ENCODE measurements around the gene NDUFB5. TPM values are rescaled to one million over a fixed set of nuclear protein-coding genes. Genes with fewer than 3 reads are reported as not detected.

NDUFB5 gene
- total and polyA plus RNA-seq, 2 donors (not counting 1 experiment from before 2014, with no cell fraction given), result 16.1 to 52.9 TPM

GRCh38 chr3:179646177-179646576 lies 41.6 kb downstream of the NDUFB5 start:
- Mint-ChIP-seq H3K27me3 (no peaks in the 10 kb centered on the region), H3K4me3 (no peak overlapping the region), H3K4me1 (peaks cover 2% of the 10 kb centered on the region), H3K27ac (no peak overlapping the region), H3K9me3 (ENCODE audit: insufficient read depth) (no peaks in the 10 kb centered on the region)
- Histone ChIP-seq H3K27ac (ENCODE audit: low read length in 2 of 2) (no peak overlapping the region), H3K79me2 (ENCODE audit: control insufficient read depth, insufficient read depth, low read length) (no peaks in the 10 kb centered on the region), H3K27me3 (replicated peaks in 1 of 4; ENCODE audit: control extremely low read depth in 1 of 4, control insufficient read depth in 3 of 4, insufficient read depth in 4 of 4, low read length in 3 of 4) (no peaks in the 10 kb centered on the region), H3K9ac (ENCODE audit: low read length) (no peak overlapping the region), H2AFZ (ENCODE audit: insufficient read depth, low read depth, low read length, poor library complexity, severe bottlenecking) (no peak overlapping the region), H4K20me1 (ENCODE audit: control insufficient read depth, insufficient read depth, low read length, poor library complexity, severe bottlenecking) (no peaks in the 10 kb centered on the region), H3K36me3 (replicated peaks in 1 of 2; ENCODE audit: control extremely low read depth in 1 of 2, control insufficient read depth in 1 of 2, extremely low read depth in 1 of 2, insufficient read depth in 2 of 2, low read length in 1 of 2) (no peaks in the 10 kb centered on the region), H3K4me3 (ENCODE audit: control extremely low read depth in 1 of 5, extremely low read depth in 1 of 5, insufficient read depth in 1 of 5, low read depth in 2 of 5, low read length in 4 of 5) (no peak overlapping the region), H3K4me1 (ENCODE audit: control insufficient read depth in 2 of 2, insufficient read depth in 2 of 2, low read length in 2 of 2) (peaks cover 0 to 3% of the 10 kb centered on the region in 2 donors), H3K4me2 (replicated peaks; ENCODE audit: low read depth, low read length, poor library complexity, severe bottlenecking) (no peak overlapping the region), H3K9me3 (ENCODE audit: control extremely low read depth in 1 of 3, control insufficient read depth in 2 of 3, insufficient read depth in 1 of 3, low read length in 2 of 3) (no peaks in the 10 kb centered on the region)
- DNase-seq (no peak), ATAC-seq (ENCODE audit: low read depth) (no peak)
- TF ChIP-seq, protein P1, sequence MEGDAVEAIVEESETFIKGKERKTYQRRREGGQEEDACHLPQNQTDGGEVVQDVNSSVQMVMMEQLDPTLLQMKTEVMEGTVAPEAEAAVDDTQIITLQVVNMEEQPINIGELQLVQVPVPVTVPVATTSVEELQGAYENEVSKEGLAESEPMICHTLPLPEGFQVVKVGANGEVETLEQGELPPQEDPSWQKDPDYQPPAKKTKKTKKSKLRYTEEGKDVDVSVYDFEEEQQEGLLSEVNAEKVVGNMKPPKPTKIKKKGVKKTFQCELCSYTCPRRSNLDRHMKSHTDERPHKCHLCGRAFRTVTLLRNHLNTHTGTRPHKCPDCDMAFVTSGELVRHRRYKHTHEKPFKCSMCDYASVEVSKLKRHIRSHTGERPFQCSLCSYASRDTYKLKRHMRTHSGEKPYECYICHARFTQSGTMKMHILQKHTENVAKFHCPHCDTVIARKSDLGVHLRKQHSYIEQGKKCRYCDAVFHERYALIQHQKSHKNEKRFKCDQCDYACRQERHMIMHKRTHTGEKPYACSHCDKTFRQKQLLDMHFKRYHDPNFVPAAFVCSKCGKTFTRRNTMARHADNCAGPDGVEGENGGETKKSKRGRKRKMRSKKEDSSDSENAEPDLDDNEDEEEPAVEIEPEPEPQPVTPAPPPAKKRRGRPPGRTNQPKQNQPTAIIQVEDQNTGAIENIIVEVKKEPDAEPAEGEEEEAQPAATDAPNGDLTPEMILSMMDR (IDR thresholded peaks at IDR 0.05), result no peak
- TF ChIP-seq EZH2 (IDR thresholded peaks at IDR 0.05; ENCODE audit: borderline replicate concordance, insufficient read depth, low read depth, low read length, poor library complexity, severe bottlenecking), result no peak
- WGBS (ENCODE audit: insufficient coverage), result 100% methylated on average over 1 of the region's 3 CpGs
- intact Hi-C loops (cut with micrococcal nuclease), result no loop called here
- POLR2A ChIA-PET, result no interaction called here
- CTCF ChIA-PET, result no interaction called here

GRCh38 chr3:179651687-179652446 lies 47.3 kb downstream of the NDUFB5 start:
- H3K27ac Mint-ChIP-seq, result peak overlapping the region; percentile 54
- CTCF ChIA-PET, result interaction anchor here (0.9 kb wide), 1 partner anchor 45 kb away, joined by 3 read pairs; no protein-coding TSS in a partner anchor

More at GRCh38 chr3:179651687-179652446, 47.3 kb downstream of the NDUFB5 start:
- ATAC-seq (ENCODE audit: low read depth) (no peak), DNase-seq (peak; percentile 4)
- H3K4me2 ChIP-seq (replicated peaks; ENCODE audit: low read depth, low read length, poor library complexity, severe bottlenecking), result peak overlapping the region; percentile 80
- H3K9me3 ChIP-seq (ENCODE audit: control extremely low read depth in 1 of 3, control insufficient read depth in 2 of 3, insufficient read depth in 1 of 3, low read length in 2 of 3), result no peaks in the 10 kb centered on the region
- no peaks in the 10 kb centered on the region for H4K20me1 ChIP-seq (ENCODE audit: control insufficient read depth, insufficient read depth, low read length, poor library complexity, severe bottlenecking)
- Mint-ChIP-seq H3K4me3 (peak overlapping the region; percentile 96), H3K9me3 (ENCODE audit: insufficient read depth) (no peaks in the 10 kb centered on the region), H3K4me1 (peaks cover 28% of the 10 kb centered on the region), H3K27me3 (no peaks in the 10 kb centered on the region)
- peak overlapping the region in 1 of 2 donors; percentile 66 for H3K27ac ChIP-seq (ENCODE audit: low read length in 2 of 2)
- H3K4me3 ChIP-seq (ENCODE audit: control extremely low read depth in 1 of 5, extremely low read depth in 1 of 5, insufficient read depth in 1 of 5, low read depth in 2 of 5, low read length in 4 of 5), result peak overlapping the region; percentile 39 to 88 (median 69)
- peak overlapping the region; percentile 74 for H2AFZ ChIP-seq (ENCODE audit: insufficient read depth, low read depth, low read length, poor library complexity, severe bottlenecking)
- no peaks in the 10 kb centered on the region for H3K27me3 ChIP-seq (replicated peaks in 1 of 4; ENCODE audit: control extremely low read depth in 1 of 4, control insufficient read depth in 3 of 4, insufficient read depth in 4 of 4, low read length in 3 of 4)
- peaks cover 22% of the 10 kb centered on the region for H3K79me2 ChIP-seq (ENCODE audit: control insufficient read depth, insufficient read depth, low read length)
- H3K36me3 ChIP-seq (replicated peaks in 1 of 2; ENCODE audit: control extremely low read depth in 1 of 2, control insufficient read depth in 1 of 2, extremely low read depth in 1 of 2, insufficient read depth in 2 of 2, low read length in 1 of 2), result no peaks in the 10 kb centered on the region
- POLR2A ChIA-PET, result no interaction called here
- TF ChIP-seq, protein P1 (IDR thresholded peaks at IDR 0.05), result no peak
- no peak for TF ChIP-seq EZH2 (IDR thresholded peaks at IDR 0.05; ENCODE audit: borderline replicate concordance, insufficient read depth, low read depth, low read length, poor library complexity, severe bottlenecking)
- intact Hi-C loops (cut with micrococcal nuclease), result loop anchor here (2.0 to 5.0 kb wide), 8 partner anchors 89 to 1337 kb away; partner anchors contain the start of genes ACTL6A, DNAJC19, FXR1 and MFN1
- peaks cover 10 to 19% of the 10 kb centered on the region in 2 donors for H3K4me1 ChIP-seq (ENCODE audit: control insufficient read depth in 2 of 2, insufficient read depth in 2 of 2, low read length in 2 of 2)
- peak overlapping the region; percentile 70 for H3K9ac ChIP-seq (ENCODE audit: low read length)
- WGBS (ENCODE audit: insufficient coverage), result 56% methylated on average over 4 of the region's 11 CpGs
